Peyer's patch (tissue), 4 donors: ENCODE measurements around the gene SOBP. TPM values are rescaled to one million over a fixed set of nuclear protein-coding genes. Genes with fewer than 3 reads are reported as not detected.

ENCODE experiments used
- DNase-seq, 3 donors: peaks; one replicate each; pipeline ENCODE4 v3.0.0-alpha.2; 2017 to 2019
- H3K27ac ChIP-seq, 4 donors: fragments of 200-600 bp; sonication (generic); one replicate each; pipeline ENCODE4 v1.5.1; 2016 to 2019
- H3K27me3 ChIP-seq, 2 donors: fragments of 200-600 bp; sonication (generic); one replicate each; pipeline ENCODE4 v1.5.1; 2019
- H3K36me3 ChIP-seq, 3 donors: fragments of 200-600 bp; sonication (generic); one replicate each; pipeline ENCODE4 v1.5.1; 2016 to 2019
- H3K4me1 ChIP-seq, 4 donors: fragments of 200-600 bp; sonication (generic); one replicate each; pipeline ENCODE4 v1.5.1; 2016 to 2019
- H3K4me3 ChIP-seq, 4 donors: fragments of 200-600 bp; sonication (generic); 1 replicate in 3 of 4; 2 replicates in 1 of 4; pipeline ENCODE4 v1.5.1; 2016 to 2019; ENCODE audit warnings: mild to moderate bottlenecking in 1 of 4
- H3K9me3 ChIP-seq, 4 donors: fragments of 200-600 bp; sonication (generic); one replicate each; pipeline ENCODE4 v1.5.1; 2016 to 2019; ENCODE audit warnings: mild to moderate bottlenecking in 1 of 4
- CTCF ChIP-seq, 6 experiments: fragments of 450-650 bp in 4 of 6; fragments of 200-600 bp in 2 of 6; sonication (generic) in 1 of 6; IDR thresholded peaks; one replicate each; pipeline ENCODE4 v1.5.1; 2017 to 2019; ENCODE audit warnings: antibody characterized with exemption in 6 of 6, mild to moderate bottlenecking in 3 of 6, moderate library complexity in 1 of 6
- POLR2A ChIP-seq, 2 donors: fragments of 450-650 bp; IDR thresholded peaks; one replicate each; pipeline ENCODE4 v1.5.1; 2017; ENCODE audit warnings: antibody characterized with exemption in 2 of 2, mild to moderate bottlenecking in 2 of 2, moderate library complexity in 2 of 2
- total RNA-seq, 4 donors: library from RNA; depleted of rRNA; stranded (reverse); fragments of >200 nt; gene quantifications; one replicate each; pipeline ENCODE4 v1.1.0, GENCODE V29; 2016

SOBP gene
- total RNA-seq, 4 donors from 2014 or later = 0.35 to 13.2 (median 1.8) TPM

GRCh38 chr6:107666981-107667601 is 177.2 kb downstream of the SOBP start:
- no peaks in the 10 kb centered on the region for H3K9me3 ChIP-seq
- H3K27ac ChIP-seq = no peak overlapping the region
- H3K4me3 ChIP-seq = no peak overlapping the region
- peaks cover 0 to 16% (median 8%) of the 10 kb centered on the region in 4 donors for H3K4me1 ChIP-seq
- H3K36me3 ChIP-seq = no peaks in the 10 kb centered on the region
- no peaks in the 10 kb centered on the region for H3K27me3 ChIP-seq
- no peak for DNase-seq
- TF ChIP-seq POLR2A (IDR thresholded peaks at IDR 0.05) (no peak), CTCF (IDR thresholded peaks at IDR 0.05) (no peak)

GRCh38 chr6:107667790-107668189 is 177.9 kb downstream of the SOBP start:
- Histone ChIP-seq H3K4me3 (no peak overlapping the region), H3K27me3 (no peaks in the 10 kb centered on the region), H3K9me3 (no peaks in the 10 kb centered on the region), H3K27ac (no peak overlapping the region), H3K36me3 (no peaks in the 10 kb centered on the region), H3K4me1 (peaks cover 0 to 16% (median 8%) of the 10 kb centered on the region in 4 donors)
- TF ChIP-seq CTCF (IDR thresholded peaks at IDR 0.05) (no peak), POLR2A (IDR thresholded peaks at IDR 0.05) (no peak)
- no peak for DNase-seq

GRCh38 chr6:107668743-107669474 is 179.0 kb downstream of the SOBP start:
- peak in 2 of 3 donors; percentile 72 to 76 for DNase-seq
- Histone ChIP-seq H3K4me1 (peaks cover 0 to 16% (median 8%) of the 10 kb centered on the region in 4 donors), H3K36me3 (no peaks in the 10 kb centered on the region), H3K9me3 (no peaks in the 10 kb centered on the region), H3K27me3 (no peaks in the 10 kb centered on the region), H3K4me3 (no peak overlapping the region), H3K27ac (no peak overlapping the region)
- TF ChIP-seq CTCF (IDR thresholded peaks at IDR 0.05) (no peak), POLR2A (IDR thresholded peaks at IDR 0.05) (no peak)

- TF ChIP-seq POLR2A (IDR thresholded peaks at IDR 0.05) (no peak), CTCF (IDR thresholded peaks at IDR 0.05) (no peak)
- peaks cover 0 to 16% (median 8%) of the 10 kb centered on the region in 4 donors for H3K4me1 ChIP-seq
- no peaks in the 10 kb centered on the region for H3K27me3 ChIP-seq
- H3K4me3 ChIP-seq = no peak overlapping the region
- DNase-seq = peak in 2 of 3 donors; percentile 83 to 85
- H3K27ac ChIP-seq = peak overlapping the region in 1 of 4 donors; percentile 31
- H3K9me3 ChIP-seq = no peaks in the 10 kb centered on the region
- H3K36me3 ChIP-seq = no peaks in the 10 kb centered on the region
Measured at GRCh38 chr6:107670792-107671199, 180.9 kb downstream of the SOBP start.

GRCh38 chr6:107673076-107673494 is 183.2 kb downstream of the SOBP start:
- Histone ChIP-seq H3K27ac (no peak overlapping the region), H3K4me3 (no peak overlapping the region), H3K36me3 (no peaks in the 10 kb centered on the region), H3K27me3 (no peaks in the 10 kb centered on the region), H3K4me1 (peaks cover 0 to 16% (median 8%) of the 10 kb centered on the region in 4 donors), H3K9me3 (no peaks in the 10 kb centered on the region)
- TF ChIP-seq CTCF (IDR thresholded peaks at IDR 0.05) = no peak
- no peak for TF ChIP-seq POLR2A (IDR thresholded peaks at IDR 0.05)
- no peak for DNase-seq
